ENCODE data around the gene BHLHE41. TPM values are rescaled to one million over a fixed set of nuclear protein-coding genes. Genes with fewer than 3 reads are reported as not detected.

The BHLHE41 gene
- total RNA-seq = 6.4 and 11.4 TPM in 2 replicates

GRCh38 chr12:26124446-26125399, at the start of gene BHLHE41:
Gene BHLHE41 (minus strand): TSS chr12:26125037. CDS start chr12:26124779, 258 bp downstream.

Other genes starting within 250 kb of the BHLHE41 start
- 118 and 128 TPM in 2 replicates for gene RASSF8, start 166.4 kb downstream of the BHLHE41 start, total RNA-seq
- gene SSPN, start 70.5 kb upstream of the BHLHE41 start, total RNA-seq = 14.4 and 19.0 TPM in 2 replicates

All from uterine smooth muscle cell (primary cell).